ENCODE data around the gene CHN2.

CHN2 gene

DNA sequence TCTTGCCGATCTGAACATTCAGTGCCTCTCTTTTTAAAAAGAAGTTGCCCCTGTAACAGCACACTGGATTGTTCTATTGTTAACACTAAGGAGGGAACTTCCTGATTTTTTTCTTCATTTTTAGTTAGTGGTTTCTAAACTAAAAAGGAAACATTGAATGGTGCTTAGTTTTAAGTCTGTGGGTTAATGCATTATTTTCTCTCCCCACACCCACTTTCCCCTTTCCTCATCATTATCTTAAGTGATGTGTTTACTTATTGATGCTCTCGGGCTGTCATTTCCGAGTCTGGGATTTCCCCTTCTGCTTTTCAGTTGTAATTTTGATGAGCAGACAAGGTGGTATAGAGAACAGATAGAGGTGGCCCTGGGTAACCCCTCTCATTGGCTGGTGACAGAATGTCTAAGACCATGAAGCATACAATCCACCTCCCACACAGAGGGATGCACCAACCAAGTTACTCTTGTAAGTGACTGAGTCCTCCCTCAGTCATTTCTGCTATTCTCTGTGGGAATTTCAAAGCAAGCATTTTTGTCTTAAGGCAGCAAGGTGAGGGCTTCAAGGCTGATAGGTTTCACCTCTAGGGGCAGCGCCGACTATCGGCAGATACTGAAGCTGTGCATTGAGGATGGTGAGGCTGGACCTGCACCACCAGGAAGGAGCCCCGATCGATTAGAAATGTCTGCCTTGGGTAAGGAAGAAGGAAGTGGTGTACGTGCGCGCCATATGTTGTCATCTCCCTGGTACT lies 49.5 kb downstream of the CHN2 start:
- no peaks in the 10 kb centered on the region for H3K9me3 ChIP-seq (ENCODE audit: control insufficient read depth, insufficient read depth, low read depth, low read length)
- H3K36me3 ChIP-seq (ENCODE audit: control insufficient read depth, insufficient read depth, low read length) = no peaks in the 10 kb centered on the region
- H3K27me3 ChIP-seq (ENCODE audit: control insufficient read depth, insufficient read depth, low read length) = no peaks in the 10 kb centered on the region
- H3K27ac ChIP-seq (ENCODE audit: low read depth, low read length) = no peak overlapping the region
- no peak overlapping the region for H3K4me3 ChIP-seq (ENCODE audit: low read depth, low read length)
- H3K9ac ChIP-seq (ENCODE audit: low read length) = no peak overlapping the region
- peaks cover 3% of the 10 kb centered on the region; the same call in 1 of the 2 replicates for H3K4me1 ChIP-seq (ENCODE audit: control insufficient read depth, insufficient read depth, low read length)

DNA sequence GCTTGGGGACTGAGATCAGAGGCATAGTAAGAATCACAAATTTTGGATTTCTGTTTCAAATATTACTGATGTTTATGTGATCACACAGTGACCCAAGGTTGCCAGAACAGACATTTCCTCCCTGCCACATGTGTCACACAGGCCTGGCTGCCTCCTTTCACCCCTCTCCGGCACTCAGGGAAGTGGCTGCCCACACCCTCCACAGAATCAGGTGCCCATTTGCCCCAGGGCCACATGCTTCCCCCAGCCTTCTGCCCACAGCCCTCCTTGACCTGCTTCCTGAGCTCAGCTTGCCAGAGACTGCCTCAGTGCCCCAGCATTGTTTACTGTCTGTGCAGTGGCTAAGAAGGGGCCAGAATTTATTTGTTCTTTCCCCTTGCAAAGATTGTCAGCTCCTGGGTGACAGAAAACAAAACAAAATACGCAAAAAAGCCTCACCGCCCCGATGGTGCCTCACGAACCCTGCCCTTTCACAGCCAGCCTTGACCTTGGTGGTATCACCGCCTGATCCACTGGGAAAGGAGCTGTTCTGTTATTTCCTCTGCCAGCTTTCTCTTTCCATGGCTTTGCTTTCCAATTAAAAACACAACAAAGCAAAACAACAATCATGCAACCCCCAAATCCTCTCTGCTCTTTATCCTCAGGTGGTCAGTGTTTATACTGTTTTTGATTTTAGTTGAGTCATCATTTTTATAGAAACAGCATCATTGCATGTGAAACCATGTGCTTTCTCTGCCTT lies 52.8 kb downstream of the CHN2 start:
- H3K4me3 ChIP-seq (ENCODE audit: low read depth, low read length) = no peak overlapping the region
- H3K4me1 ChIP-seq (ENCODE audit: control insufficient read depth, insufficient read depth, low read length) = peaks cover 3% of the 10 kb centered on the region; the same call in 1 of the 2 replicates
- no peaks in the 10 kb centered on the region for H3K36me3 ChIP-seq (ENCODE audit: control insufficient read depth, insufficient read depth, low read length)
- H3K9ac ChIP-seq (ENCODE audit: low read length) = no peak overlapping the region
- H3K9me3 ChIP-seq (ENCODE audit: control insufficient read depth, insufficient read depth, low read depth, low read length) = no peaks in the 10 kb centered on the region
- H3K27ac ChIP-seq (ENCODE audit: low read depth, low read length) = no peak overlapping the region
- no peaks in the 10 kb centered on the region for H3K27me3 ChIP-seq (ENCODE audit: control insufficient read depth, insufficient read depth, low read length)

DNA sequence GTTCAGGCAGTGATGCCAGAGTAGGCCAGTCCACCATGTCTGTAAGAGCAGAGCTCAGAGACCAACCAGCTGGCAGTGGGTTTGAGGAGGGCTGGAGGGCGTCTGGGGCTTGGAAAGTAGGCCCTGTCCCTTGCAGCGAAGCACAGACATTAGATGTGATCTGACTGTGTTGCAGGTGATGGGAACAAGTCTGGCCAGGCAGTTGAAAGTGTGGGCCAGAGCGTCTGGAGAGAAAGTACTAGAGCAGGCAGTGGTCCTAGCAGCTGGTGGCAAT lies 53.3 kb downstream of the CHN2 start:
- Histone ChIP-seq H3K9ac (ENCODE audit: low read length) (no peak overlapping the region), H3K9me3 (ENCODE audit: control insufficient read depth, insufficient read depth, low read depth, low read length) (no peaks in the 10 kb centered on the region), H3K4me1 (ENCODE audit: control insufficient read depth, insufficient read depth, low read length) (peaks cover 3% of the 10 kb centered on the region; the same call in 1 of the 2 replicates), H3K27me3 (ENCODE audit: control insufficient read depth, insufficient read depth, low read length) (no peaks in the 10 kb centered on the region), H3K27ac (ENCODE audit: low read depth, low read length) (no peak overlapping the region), H3K4me3 (ENCODE audit: low read depth, low read length) (no peak overlapping the region), H3K36me3 (ENCODE audit: control insufficient read depth, insufficient read depth, low read length) (no peaks in the 10 kb centered on the region)

DNA sequence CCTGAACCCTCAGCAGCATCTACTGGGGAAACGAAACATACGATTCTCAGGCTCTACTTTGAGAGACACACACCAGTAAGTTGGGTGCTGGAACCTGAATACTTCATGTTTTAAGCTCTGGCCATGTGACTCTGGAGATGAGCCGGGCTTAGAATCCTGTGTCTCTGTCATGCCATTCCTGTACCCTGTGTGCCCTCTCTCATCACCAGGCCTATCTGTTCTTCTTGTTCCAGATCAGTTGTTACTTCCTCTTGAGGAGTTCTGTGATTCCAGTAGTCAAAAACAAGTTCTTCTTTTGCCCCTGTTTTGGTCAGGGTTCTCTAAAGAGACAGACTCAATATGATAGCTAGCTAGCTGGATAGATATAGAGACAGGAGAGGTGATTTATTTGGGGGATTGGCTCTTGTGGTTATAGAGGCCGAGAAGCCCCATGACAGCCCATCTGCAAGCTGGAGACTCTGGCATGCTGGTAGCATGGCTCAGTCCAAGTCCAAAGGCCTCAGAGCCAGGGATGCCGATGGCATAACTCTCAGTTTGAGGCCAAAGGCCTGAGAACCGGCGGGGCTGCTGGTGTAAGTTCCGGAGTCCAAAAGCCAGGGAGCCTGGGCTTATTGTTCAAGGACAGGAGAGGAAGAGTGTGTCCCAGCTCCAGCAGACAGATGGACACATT lies 54.3 kb downstream of the CHN2 start:
- H3K4me1 ChIP-seq (ENCODE audit: control insufficient read depth, insufficient read depth, low read length) = no peaks in the 10 kb centered on the region
- no peaks in the 10 kb centered on the region for H3K27me3 ChIP-seq (ENCODE audit: control insufficient read depth, insufficient read depth, low read length)
- H3K9me3 ChIP-seq (ENCODE audit: control insufficient read depth, insufficient read depth, low read depth, low read length) = no peaks in the 10 kb centered on the region
- no peaks in the 10 kb centered on the region for H3K36me3 ChIP-seq (ENCODE audit: control insufficient read depth, insufficient read depth, low read length)
- no peak overlapping the region for H3K4me3 ChIP-seq (ENCODE audit: low read depth, low read length)
- H3K27ac ChIP-seq (ENCODE audit: low read depth, low read length) = no peak overlapping the region
- H3K9ac ChIP-seq (ENCODE audit: low read length) = no peak overlapping the region

DNA sequence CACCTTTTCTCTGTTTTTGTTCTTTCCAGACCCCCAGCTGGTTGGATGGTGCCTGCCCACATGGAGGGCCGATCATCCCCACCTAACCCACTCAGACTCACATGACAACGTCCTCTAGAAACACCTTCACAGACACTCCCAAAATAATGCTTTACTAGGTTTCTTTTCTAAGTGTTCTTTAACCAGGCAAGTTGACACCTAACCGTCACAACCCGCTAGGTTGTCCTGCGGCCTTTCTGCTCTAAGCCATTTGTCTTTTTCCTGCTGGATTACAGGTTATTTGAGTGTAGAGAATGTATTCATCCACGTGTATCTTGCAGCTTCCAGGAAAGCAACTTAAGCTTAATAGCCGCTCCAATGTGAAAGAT lies 54.8 kb downstream of the CHN2 start:
- H3K27me3 ChIP-seq (ENCODE audit: control insufficient read depth, insufficient read depth, low read length) = no peaks in the 10 kb centered on the region
- no peak overlapping the region for H3K9ac ChIP-seq (ENCODE audit: low read length)
- no peak overlapping the region for H3K27ac ChIP-seq (ENCODE audit: low read depth, low read length)
- H3K36me3 ChIP-seq (ENCODE audit: control insufficient read depth, insufficient read depth, low read length) = no peaks in the 10 kb centered on the region
- no peak overlapping the region for H3K4me3 ChIP-seq (ENCODE audit: low read depth, low read length)
- H3K9me3 ChIP-seq (ENCODE audit: control insufficient read depth, insufficient read depth, low read depth, low read length) = no peaks in the 10 kb centered on the region
- no peaks in the 10 kb centered on the region for H3K4me1 ChIP-seq (ENCODE audit: control insufficient read depth, insufficient read depth, low read length)

DNA sequence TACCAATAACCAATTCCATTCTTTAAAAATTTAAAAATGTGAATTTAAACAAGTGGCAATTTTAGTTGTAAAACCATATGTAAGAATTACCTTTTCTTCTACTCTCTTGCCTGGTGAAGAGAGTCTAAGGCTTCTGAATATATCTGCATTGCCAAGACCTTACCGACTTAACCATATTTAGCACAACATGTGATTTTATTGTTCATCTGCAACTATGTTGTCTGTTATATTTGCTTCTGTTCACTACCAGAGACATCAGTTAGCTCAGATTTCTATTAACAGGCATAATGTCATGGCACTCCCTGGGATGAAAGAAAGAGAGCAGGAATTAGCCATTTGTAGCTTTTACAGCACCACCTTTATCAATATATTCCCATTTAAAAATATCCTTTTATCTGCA lies 55.3 kb downstream of the CHN2 start:
- Histone ChIP-seq H3K9ac (ENCODE audit: low read length) (no peak overlapping the region), H3K27ac (ENCODE audit: low read depth, low read length) (no peak overlapping the region), H3K27me3 (ENCODE audit: control insufficient read depth, insufficient read depth, low read length) (no peaks in the 10 kb centered on the region), H3K9me3 (ENCODE audit: control insufficient read depth, insufficient read depth, low read depth, low read length) (no peaks in the 10 kb centered on the region), H3K36me3 (ENCODE audit: control insufficient read depth, insufficient read depth, low read length) (no peaks in the 10 kb centered on the region), H3K4me1 (ENCODE audit: control insufficient read depth, insufficient read depth, low read length) (no peaks in the 10 kb centered on the region), H3K4me3 (ENCODE audit: low read depth, low read length) (no peak overlapping the region)

DNA sequence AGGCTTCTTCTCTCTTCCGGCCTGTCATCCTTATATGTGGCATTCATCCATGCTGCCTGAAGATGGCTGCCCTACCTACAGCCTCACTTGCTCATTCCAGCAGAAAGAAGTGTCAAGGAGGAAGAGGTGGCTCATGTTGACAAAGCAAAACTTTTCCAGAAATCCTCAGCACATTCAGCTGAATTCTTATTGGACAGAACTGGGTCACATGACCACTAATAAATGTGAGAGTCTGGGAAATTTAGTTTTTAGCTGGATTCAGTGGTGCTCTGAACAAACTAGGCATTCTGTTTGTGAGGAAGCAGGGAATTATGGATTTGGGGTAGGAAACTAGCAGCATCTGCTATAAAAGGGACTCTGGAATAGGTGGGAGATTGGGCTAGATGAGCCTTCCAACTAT lies 58.6 kb downstream of the CHN2 start:
- no peaks in the 10 kb centered on the region for H3K4me1 ChIP-seq (ENCODE audit: control insufficient read depth, insufficient read depth, low read length)
- no peaks in the 10 kb centered on the region for H3K9me3 ChIP-seq (ENCODE audit: control insufficient read depth, insufficient read depth, low read depth, low read length)
- H3K4me3 ChIP-seq (ENCODE audit: low read depth, low read length) = no peak overlapping the region
- H3K27me3 ChIP-seq (ENCODE audit: control insufficient read depth, insufficient read depth, low read length) = no peaks in the 10 kb centered on the region
- no peak overlapping the region for H3K27ac ChIP-seq (ENCODE audit: low read depth, low read length)
- H3K36me3 ChIP-seq (ENCODE audit: control insufficient read depth, insufficient read depth, low read length) = no peaks in the 10 kb centered on the region
- H3K9ac ChIP-seq (ENCODE audit: low read length) = no peak overlapping the region

DNA sequence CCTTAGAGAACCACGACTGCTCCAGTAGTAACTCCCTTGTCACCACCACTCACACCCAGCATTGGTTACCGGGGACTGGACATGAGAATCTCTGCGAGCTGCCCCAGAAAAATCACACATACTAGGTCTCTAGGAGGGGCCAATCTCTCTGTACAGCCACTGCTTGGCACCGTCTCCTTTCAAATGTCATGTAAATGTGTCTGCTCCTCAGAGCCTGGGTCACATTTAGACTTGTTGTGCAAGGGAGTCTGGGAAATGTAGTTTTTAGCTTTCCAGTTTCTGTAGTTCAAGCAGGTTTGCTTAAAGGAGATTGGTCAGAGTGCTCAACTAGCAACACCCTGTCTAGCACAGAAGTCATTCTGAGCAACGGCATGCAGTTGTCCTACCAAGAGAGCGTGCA lies 60.0 kb downstream of the CHN2 start:
- no peaks in the 10 kb centered on the region for H3K36me3 ChIP-seq (ENCODE audit: control insufficient read depth, insufficient read depth, low read length)
- no peaks in the 10 kb centered on the region for H3K9me3 ChIP-seq (ENCODE audit: control insufficient read depth, insufficient read depth, low read depth, low read length)
- H3K27ac ChIP-seq (ENCODE audit: low read depth, low read length) = no peak overlapping the region
- H3K27me3 ChIP-seq (ENCODE audit: control insufficient read depth, insufficient read depth, low read length) = no peaks in the 10 kb centered on the region
- no peak overlapping the region for H3K9ac ChIP-seq (ENCODE audit: low read length)
- H3K4me1 ChIP-seq (ENCODE audit: control insufficient read depth, insufficient read depth, low read length) = no peaks in the 10 kb centered on the region
- H3K4me3 ChIP-seq (ENCODE audit: low read depth, low read length) = no peak overlapping the region

DNA sequence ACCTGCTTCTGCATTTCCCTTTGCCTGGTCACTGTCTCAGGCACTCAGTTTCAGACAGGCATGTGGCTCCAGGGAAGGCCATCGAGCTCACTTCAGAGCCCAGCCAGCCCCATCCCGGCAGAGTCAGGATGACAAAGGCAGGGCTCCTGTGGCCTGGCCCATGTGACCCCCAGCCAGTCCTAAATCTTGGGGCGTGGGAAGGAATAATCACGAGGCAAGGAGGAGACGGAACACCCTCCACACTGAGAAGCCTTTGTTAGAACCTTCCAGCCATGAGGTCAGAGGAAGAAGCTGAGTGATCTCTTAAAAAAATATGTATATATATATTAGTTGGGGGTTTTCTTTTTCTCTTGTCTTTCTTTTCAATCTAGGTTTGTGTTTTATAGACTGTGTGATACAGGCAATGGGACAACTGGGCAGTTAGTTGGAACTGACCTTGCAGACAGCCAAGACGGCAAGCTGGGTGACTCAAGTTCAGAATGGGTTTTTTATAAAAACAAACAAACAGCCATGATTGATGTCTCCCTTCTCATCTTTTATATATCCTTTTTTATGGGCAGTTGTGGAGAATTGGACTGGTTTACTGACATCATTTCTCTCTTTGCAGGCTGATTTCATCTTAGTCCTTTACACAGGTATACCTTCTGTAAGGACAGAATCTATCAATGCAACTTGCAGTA lies 60.8 kb downstream of the CHN2 start:
- no peaks in the 10 kb centered on the region for H3K9me3 ChIP-seq (ENCODE audit: control insufficient read depth, insufficient read depth, low read depth, low read length)
- H3K27ac ChIP-seq (ENCODE audit: low read depth, low read length) = no peak overlapping the region
- H3K27me3 ChIP-seq (ENCODE audit: control insufficient read depth, insufficient read depth, low read length) = no peaks in the 10 kb centered on the region

DNA sequence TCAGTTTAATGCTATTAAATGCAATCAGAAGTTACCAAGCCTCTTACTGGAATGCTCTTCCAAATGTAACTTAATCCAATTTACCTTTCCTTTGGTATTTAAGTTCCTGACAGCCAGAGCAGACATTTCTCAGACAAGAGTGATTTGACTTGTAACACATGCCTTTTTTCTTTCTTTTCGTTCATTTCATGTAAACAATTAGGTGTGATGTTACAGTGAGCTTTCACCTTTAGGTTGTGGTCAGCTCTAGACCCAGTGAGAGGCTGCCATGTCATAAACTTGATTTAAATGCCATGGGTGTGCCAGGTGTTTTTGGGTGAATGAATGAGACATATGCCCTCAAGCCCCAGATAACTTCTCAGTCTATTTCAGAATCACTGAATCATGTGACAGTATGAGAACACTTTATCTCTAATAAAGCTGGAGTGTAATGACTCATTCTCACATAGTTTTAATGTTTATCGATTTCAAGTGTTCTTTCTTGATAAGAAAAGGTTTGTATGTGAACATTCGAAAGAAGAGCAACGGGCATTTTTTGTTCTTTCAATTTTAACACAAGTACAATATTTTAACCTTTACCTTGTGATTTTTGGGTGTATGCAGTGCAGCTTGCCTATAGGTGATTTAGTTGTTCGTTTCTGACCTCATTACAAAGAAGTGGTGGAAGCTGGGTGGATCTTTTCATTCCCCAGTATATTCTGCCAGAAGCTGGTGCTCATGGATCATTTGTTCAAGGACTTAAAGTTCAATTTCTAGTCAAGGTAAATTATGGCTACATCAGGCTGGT lies 61.5 kb downstream of the CHN2 start:
- Histone ChIP-seq H3K4me3 (ENCODE audit: low read depth, low read length) (no peak overlapping the region), H3K27ac (ENCODE audit: low read depth, low read length) (no peak overlapping the region)

More for the DNA sequence above, 60.8 kb downstream of the CHN2 start:
- Histone ChIP-seq H3K36me3 (ENCODE audit: control insufficient read depth, insufficient read depth, low read length) (no peaks in the 10 kb centered on the region), H3K4me1 (ENCODE audit: control insufficient read depth, insufficient read depth, low read length) (no peaks in the 10 kb centered on the region), H3K9ac (ENCODE audit: low read length) (no peak overlapping the region), H3K4me3 (ENCODE audit: low read depth, low read length) (no peak overlapping the region)

More for the DNA sequence above, 61.5 kb downstream of the CHN2 start:
- Histone ChIP-seq H3K27me3 (ENCODE audit: control insufficient read depth, insufficient read depth, low read length) (no peaks in the 10 kb centered on the region), H3K9me3 (ENCODE audit: control insufficient read depth, insufficient read depth, low read depth, low read length) (no peaks in the 10 kb centered on the region), H3K9ac (ENCODE audit: low read length) (no peak overlapping the region), H3K36me3 (ENCODE audit: control insufficient read depth, insufficient read depth, low read length) (no peaks in the 10 kb centered on the region), H3K4me1 (ENCODE audit: control insufficient read depth, insufficient read depth, low read length) (no peaks in the 10 kb centered on the region)
